CD4-positive, alpha-beta T cell treated with Interferon alpha-2 for 1 hour (primary cell): Measurements from ENCODE around the gene LYRM2.

Experiments used
- DNase-seq, 2 donors: peaks; one replicate each; pipeline ENCODE4 v3.0.0-alpha.2; 2020 to 2022

Gene LYRM2

DNA sequence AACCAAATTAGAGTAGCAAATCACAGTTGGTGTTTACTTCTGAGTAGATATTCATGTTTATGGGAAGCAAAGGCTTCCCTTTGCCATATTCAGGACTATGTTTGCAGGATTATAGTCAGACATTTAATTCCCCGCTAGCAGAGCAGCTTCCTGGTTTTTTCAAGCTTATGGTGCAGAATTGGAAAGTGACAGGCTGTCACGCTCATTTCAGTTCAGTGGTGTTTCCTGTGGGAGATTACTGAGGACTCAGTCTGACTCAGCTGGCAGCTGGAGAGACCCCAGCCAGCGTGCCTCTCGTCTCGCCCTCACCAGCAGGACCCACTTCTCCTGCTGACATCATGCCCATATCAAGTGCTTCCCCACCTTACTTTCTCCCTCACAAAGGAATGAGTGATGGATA lies 85.1 kb downstream of the LYRM2 start:
- DNase-seq, result no peak

DNA sequence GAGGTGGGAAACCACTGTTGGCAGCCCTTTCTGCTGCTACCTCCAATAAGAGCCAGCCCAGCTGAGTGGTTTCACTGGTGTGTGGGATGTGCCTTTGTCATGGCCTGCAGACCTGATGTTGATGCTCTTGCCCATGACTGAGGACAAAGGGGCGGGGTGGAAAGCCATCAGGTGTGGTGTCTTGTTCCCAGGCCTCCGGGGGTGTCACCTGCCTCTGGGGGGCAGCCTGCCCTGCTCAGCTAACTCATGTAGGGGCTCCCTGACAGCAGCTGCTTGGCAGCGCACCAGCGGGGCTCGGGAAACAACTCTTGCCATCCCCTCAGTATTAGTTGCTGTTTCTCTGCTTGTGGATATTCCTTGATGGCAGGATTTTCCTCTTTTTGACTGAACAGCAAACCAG lies 91.3 kb downstream of the LYRM2 start:
- no peak for DNase-seq

DNA sequence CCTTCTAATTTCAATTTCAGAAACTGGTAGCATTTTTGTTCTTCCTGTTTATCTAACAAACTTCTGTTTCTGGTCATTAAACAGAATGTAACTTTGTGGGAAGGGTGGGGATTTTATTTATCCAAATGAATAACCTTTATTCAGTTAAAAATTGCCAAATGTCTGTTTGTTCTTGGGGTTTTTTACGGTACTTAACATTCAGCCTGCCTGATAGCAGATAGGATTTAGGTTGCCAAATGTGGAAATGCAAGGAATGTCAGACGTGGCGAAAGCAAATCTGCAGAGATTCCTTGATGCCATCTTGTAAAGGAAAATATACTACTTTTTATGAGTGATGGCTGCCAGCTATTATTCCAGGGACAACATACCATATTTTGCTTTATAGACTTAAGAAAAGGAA lies 95.7 kb downstream of the LYRM2 start:
- no peak for DNase-seq

DNA sequence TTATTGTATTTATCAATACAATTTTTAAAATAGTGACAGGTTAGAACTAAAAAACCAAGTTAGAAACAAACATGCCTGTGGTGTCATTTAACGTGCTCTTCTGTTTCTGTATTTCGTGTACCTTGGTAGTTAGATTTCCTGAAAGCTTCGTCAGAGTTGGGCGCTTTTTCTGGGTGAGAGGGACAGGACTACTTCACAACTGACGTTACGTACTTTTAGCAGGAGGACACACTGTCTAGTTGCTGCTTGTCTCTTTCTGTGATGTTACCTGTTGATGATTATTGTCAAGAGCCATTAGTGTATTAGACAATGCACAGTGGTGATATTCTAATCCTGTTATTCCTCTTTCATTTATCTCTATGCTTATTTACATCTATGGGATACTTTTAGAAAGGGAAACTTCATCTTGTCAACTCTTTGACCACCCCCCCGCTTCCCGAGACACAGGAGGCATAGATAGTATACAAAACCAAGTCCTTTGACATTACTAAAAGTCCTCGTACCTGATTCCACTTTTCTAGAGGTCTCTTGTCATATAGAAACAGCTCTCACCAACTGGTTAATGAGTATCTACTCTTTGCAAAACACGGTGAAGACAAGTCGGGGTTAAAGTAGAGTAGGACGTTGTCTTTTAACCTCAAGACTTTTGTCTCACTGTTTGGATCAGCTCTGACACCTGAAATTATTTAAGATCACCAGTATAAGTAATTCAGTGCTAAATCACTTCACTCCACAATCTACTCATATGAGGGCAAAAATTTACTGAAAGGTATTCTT lies 96.3 kb downstream of the LYRM2 start:
- DNase-seq, result no peak

DNA sequence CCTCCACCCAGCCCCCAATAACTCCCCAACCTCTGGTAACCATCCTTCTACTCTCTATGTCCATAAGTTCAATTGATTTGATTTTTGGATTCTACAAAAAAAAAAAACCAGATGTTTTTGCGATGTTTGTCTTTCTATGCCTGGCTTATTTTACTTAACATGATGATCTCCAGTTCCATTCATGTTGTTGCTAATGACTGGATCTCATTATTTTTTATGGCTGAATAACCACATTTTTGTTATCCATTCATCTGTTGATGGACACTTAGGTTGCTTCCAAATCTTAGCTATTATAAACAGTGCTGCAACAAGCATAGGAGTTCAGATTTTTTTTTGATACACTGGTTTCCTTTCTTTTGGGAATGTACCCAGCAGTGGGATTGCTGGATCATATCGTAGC lies 98.8 kb downstream of the LYRM2 start:
- no peak for DNase-seq

DNA sequence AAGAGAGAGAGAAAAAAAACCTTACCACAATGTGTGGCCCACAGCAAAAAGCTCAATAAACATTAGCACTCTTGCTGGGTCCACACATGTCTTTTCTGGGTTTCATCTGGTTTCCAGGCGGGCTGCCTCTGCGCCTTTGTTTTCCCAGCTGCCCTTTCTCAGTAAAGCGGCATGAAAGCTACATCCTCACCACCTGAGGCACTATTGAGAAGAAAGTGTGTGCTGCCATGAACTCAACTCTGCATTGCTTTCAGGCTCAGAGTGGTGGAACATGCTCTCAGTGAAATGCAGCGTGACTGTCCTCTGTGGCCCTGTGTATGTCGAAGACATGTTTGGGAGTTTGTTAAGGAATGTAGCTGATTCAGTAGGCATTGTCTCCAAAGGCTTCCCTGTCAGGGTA lies 102.3 kb downstream of the LYRM2 start:
- DNase-seq, result no peak

DNA sequence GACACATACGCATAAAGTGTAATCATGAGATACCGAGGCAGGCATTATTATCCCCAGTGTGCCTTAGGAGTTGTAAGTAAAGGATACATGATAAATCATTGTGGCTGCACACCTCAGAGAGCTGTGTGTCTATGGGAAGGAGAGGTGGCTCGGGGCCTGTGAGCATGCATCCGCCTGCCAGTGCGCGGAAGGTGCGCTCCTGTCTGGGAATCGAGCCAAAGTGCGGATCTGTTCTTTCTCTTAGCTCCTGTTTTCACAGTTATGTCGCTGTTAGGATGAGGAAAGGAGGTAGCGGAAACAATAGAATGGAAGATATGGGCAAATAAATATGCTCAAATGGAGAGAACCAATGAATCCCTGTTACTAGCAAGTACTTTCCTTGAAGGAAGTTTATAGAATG lies 107.6 kb downstream of the LYRM2 start:
- no peak for DNase-seq

DNA sequence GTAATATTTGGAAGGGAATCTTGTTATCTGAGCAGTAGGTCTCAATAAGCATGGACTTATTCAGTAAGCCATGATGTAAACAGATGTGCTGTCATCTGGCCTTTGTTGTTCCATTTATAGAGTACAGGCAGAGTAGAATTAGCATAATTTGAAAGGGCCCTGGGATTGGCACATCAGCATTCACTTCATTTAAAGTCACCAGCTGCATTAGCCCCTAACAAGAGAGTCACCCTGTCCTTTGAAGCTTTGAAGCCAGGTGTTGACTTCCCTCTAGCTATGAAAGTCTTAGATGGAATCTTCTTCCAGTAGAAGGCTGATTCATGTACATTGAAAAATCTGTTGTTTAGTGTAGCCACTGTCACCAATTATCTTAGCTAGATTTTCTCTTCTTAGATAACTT lies 109.7 kb downstream of the LYRM2 start:
- no peak for DNase-seq

DNA sequence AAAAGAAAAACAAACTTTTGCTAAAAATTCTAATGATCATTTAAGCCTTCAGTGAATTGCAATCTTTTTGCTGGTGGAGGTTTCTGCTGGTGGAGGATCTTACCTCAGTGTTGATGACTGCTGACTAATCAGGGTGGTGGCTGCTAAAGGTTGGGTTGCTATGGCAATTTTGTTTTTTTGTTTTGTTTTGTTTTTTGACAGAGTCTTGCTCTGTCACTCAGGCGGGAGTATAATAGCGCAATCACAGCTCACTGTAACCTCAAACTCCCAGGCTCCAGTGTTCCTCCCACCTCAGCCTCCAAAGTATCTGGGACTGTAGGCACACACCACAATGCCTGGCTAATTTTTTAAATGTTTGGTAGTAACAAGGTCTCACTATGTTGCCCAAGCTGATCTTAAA lies 110.9 kb downstream of the LYRM2 start:
- DNase-seq, result peak in 1 of 2 donors; percentile 16

DNA sequence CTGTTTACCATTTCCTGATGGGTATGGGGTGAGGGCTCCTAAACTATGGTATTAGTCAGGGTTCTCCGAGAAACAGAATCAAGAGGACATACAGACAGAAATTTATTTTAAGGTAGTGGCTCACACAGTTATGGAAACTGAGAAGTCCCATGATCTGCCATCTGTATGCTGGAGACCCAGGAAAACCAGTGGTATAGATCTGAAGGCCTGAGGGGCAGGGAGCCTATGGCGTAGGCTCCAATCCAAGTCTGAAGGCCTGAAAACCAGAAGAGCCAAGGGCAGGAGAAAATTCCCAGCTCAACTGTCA lies 112.0 kb downstream of the LYRM2 start:
- DNase-seq, result no peak

DNA sequence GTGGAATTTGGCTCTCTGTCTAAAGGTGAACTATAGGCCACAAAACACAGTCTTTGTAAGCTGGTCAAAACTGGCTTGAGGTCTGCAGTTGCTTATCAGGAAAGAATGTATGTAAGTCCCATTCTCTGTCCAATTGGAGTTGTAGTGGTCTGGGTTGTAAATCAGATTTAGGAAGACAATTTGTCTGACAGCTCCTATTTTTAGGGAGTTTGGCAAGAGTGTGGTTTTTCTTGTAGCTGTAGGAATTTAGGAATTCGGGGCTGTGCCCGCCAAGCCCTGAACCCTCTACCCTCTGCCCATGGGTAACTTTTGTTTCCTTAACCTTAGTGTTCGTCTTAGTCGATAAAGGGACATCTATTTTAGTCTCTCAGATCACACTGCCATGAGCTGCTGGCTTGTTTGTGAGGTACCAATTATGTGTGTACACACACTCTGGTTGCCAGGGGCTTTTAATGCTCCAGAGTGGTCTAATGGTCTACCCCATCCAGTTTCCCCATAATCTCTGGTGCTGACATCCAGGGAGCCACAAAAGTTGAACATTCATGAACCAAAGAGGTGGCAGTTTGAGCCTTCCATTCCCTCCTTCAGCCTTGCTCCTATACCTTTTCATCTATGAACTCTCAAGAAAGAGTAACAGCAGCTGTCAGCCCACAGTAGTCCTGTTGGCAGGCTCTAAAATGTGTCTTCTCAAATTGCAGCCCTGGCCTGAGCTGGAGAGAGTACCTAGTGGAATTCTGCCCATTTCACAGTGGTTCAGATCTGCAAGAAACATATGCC lies 112.6 kb downstream of the LYRM2 start:
- DNase-seq, result no peak

DNA sequence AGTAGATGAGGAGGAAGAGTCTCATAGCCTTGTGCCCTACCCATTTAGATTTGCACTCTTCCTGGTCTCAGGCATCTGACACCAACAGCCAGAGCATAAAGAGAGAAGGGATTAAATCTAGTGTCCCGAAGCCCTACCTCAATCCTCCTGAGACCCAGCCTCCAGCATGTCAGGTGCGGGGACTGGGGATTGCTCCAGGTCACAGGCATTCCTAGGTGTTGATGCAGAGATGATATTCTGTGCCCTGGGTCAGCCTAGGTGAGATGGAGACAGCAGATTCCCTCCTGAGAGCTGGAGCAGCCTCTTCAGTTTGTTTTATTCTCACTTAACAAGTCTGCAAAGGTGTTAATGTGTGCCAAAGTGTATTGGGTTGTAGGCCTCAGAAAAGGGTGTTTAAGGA lies 115.8 kb downstream of the LYRM2 start:
- DNase-seq, result no peak

DNA sequence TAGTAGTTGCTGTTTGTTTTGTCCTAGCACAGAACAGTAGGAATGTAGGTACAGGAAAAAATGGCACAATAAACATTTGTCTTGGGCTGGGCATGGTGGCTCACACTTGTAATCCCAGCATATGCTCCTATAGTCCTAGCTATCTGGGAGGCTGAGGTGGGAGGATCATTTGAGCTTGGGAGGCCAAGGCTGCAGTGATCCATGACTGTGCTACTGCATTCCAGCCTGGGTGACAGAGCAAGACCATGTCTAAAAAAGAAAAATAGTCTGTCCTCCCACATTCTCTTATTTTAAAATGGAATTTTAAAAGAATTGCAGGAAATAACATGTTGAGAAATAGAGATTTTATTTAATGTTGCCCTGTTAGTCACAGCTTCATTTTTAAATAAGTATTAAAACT lies 117.8 kb downstream of the LYRM2 start:
- no peak for DNase-seq

DNA sequence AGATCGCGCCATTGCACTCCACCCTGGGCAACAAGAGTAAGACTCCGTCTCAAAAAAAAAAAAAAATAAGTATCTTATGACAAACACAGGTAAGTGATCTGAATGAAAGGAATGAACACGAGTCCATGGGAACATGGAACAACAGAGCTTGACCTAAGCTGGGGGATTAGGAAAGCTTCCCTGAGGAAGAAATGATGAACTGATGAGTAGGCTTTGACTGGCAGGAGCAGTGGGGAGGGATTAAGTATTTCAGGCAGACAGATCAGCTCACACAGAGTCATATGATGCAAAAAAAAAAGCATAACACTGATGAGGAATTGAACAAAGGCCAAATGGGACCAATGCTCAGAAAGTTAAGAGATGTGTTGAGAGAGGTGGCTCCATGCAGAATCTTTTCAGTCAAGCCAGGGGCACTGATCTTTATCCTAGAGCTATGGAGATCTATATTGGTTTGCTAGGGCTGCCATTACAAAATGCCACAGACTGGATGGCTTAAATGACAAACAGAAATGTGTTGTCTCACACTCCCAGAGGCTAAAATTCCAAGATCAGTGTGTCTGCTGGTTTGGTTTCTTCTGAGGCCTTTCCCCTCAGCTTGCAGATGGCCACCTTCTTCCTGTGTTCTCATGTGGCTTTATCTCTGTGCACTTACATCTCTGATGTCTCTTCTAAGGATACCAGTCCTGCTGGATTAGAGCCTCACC lies 120.0 kb downstream of the LYRM2 start:
- DNase-seq, result no peak
